Endothelial cell (in vitro differentiated cells): ENCODE results near the gene PRKACA. TPM values are rescaled to one million over a fixed set of nuclear protein-coding genes. Genes with fewer than 3 reads are reported as not detected.

Experiments
- DNase-seq: peaks from one replicate; pipeline ENCODE4 v3.0.0; 2021; ENCODE audit warnings: low spot score
- H3K27ac Mint-ChIP-seq: one replicate; pipeline ENCODE4 v1.8.0; 2021; ENCODE audit warnings: mixed read lengths, inconsistent platforms; ENCODE audit not compliant: unreplicated experiment
- H3K27me3 Mint-ChIP-seq: one replicate; pipeline ENCODE4 v1.8.0; 2021; ENCODE audit warnings: mild to moderate bottlenecking, moderate library complexity, mixed read lengths, inconsistent platforms; ENCODE audit not compliant: unreplicated experiment
- H3K36me3 Mint-ChIP-seq: one replicate; pipeline ENCODE4 v1.8.0; 2021; ENCODE audit warnings: mild to moderate bottlenecking, low read depth, mixed read lengths, inconsistent platforms; ENCODE audit not compliant: unreplicated experiment
- H3K4me1 Mint-ChIP-seq: one replicate; pipeline ENCODE4 v1.8.0; 2021; ENCODE audit warnings: mild to moderate bottlenecking, mixed read lengths, inconsistent platforms; ENCODE audit not compliant: unreplicated experiment
- H3K4me3 Mint-ChIP-seq: one replicate; pipeline ENCODE4 v1.8.0; 2021; ENCODE audit warnings: mild to moderate bottlenecking, mixed read lengths, inconsistent platforms; ENCODE audit not compliant: unreplicated experiment
- H3K9me3 Mint-ChIP-seq: one replicate; pipeline ENCODE4 v1.8.0; 2021; ENCODE audit warnings: mixed read lengths, inconsistent platforms; ENCODE audit not compliant: unreplicated experiment
- total RNA-seq: library from RNA; stranded (reverse); fragmentation: NEBNext Ultra II Directional; extraction: Animal tissue kit (Norgen Biotek cat#: 25700); gene quantifications from one replicate; pipeline ENCODE4 v1.2.1, GENCODE V29; 2021; ENCODE audit not compliant: unreplicated experiment
- TF ChIP-seq, protein P1 (sequence below): fragments of 200-600 bp; sonication (generic); IDR thresholded peaks from one replicate; pipeline ENCODE4 v1.5.0; 2021; ENCODE audit warnings: antibody characterized with exemption; ENCODE audit not compliant: unreplicated experiment

Gene PRKACA
- total RNA-seq, 1 donor from 2014 or later: 122 TPM

DNA sequence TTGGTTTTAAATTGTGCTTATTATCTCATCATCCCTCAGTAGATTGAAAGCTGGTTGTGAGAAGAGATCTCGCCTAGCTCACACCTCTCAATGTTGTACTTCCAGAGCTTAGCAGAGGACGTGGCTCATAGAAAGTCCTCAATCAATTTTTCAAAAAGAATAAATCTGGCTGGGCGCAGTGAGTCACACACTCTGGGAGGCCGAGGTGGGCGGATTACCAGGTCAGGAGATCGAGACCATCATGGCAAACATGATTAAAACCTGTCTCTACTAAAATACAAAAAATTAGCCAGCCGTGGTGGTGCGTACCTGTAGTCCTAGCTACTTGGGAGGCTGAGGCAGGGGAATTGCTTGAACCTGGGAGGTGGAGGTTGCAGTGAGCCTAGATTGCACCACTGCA, 23.5 kb upstream of the PRKACA start:
- H3K36me3 Mint-ChIP-seq: no peaks in the 10 kb centered on the region
- H3K27ac Mint-ChIP-seq: no peak overlapping the region
- H3K9me3 Mint-ChIP-seq: no peaks in the 10 kb centered on the region
- H3K4me3 Mint-ChIP-seq: no peak overlapping the region
- no peaks in the 10 kb centered on the region for H3K27me3 Mint-ChIP-seq
- peaks cover 13% of the 10 kb centered on the region for H3K4me1 Mint-ChIP-seq
- TF ChIP-seq, protein P1, sequence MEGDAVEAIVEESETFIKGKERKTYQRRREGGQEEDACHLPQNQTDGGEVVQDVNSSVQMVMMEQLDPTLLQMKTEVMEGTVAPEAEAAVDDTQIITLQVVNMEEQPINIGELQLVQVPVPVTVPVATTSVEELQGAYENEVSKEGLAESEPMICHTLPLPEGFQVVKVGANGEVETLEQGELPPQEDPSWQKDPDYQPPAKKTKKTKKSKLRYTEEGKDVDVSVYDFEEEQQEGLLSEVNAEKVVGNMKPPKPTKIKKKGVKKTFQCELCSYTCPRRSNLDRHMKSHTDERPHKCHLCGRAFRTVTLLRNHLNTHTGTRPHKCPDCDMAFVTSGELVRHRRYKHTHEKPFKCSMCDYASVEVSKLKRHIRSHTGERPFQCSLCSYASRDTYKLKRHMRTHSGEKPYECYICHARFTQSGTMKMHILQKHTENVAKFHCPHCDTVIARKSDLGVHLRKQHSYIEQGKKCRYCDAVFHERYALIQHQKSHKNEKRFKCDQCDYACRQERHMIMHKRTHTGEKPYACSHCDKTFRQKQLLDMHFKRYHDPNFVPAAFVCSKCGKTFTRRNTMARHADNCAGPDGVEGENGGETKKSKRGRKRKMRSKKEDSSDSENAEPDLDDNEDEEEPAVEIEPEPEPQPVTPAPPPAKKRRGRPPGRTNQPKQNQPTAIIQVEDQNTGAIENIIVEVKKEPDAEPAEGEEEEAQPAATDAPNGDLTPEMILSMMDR: no peak
- DNase-seq: no peak

DNA sequence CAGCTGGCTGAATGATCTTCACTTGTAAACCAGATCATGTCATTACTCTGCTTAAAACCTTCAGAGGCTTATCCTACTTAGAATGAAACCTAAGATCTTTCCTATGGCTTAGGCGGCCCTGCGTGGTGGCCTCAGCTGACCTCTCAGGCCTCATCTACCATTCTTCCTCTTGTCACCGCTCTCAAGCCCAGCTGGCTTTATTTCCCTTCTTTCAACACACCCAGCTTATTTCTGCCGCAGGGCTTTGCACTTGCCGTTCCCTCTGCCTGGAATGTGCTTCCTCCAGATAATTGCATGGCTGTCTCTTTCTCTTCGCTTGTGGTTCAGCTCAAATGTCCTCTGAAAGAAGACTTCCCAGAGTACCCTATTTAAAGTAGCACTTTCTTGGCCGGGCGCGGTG, 22.4 kb upstream of the PRKACA start:
- Mint-ChIP-seq H3K27ac (peak overlapping the region; percentile 34), H3K9me3 (no peaks in the 10 kb centered on the region), H3K4me3 (peak overlapping the region; percentile 61), H3K27me3 (peaks cover 5% of the 10 kb centered on the region), H3K4me1 (peaks cover 19% of the 10 kb centered on the region), H3K36me3 (no peaks in the 10 kb centered on the region)
- DNase-seq: no peak
- TF ChIP-seq, protein P1: no peak

DNA sequence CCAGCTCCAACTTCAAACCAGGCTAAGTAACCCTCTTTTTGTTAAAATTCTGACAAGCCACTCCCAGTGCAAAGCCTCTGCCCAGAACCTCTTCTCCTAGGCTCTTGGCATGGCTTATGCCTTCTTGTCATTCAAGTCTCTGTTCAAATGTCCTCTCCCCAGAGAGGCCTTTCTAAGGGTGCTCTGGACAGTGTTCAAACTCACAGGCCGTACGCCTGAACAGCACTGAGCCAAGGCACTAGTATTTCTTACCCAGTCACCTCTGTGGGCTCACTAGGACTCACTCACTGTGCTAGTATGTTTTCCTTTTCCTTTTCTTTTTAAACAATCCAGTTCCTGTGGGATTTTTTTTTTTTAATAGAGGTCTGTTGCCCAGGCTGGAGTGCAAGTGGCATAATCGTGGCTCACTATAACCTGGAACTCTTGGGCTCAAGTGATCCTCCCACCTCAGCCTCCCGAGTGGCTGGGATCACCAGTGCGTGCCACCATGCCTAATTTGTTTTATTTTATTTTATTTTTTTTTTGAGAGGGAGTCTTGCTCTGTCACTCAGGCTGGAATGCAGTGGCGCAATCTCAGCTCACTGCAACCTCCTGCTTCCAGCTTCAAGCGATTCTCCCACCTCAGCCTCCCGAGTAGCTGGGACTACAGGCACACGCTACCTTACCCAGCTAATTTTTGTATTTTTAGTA, 21.2 kb upstream of the PRKACA start:
- Mint-ChIP-seq H3K9me3 (no peaks in the 10 kb centered on the region), H3K27me3 (peaks cover 5% of the 10 kb centered on the region), H3K4me1 (peaks cover 19% of the 10 kb centered on the region), H3K36me3 (no peaks in the 10 kb centered on the region), H3K27ac (peak overlapping the region; percentile 44), H3K4me3 (no peak overlapping the region)
- no peak for DNase-seq
- TF ChIP-seq, protein P1: no peak

DNA sequence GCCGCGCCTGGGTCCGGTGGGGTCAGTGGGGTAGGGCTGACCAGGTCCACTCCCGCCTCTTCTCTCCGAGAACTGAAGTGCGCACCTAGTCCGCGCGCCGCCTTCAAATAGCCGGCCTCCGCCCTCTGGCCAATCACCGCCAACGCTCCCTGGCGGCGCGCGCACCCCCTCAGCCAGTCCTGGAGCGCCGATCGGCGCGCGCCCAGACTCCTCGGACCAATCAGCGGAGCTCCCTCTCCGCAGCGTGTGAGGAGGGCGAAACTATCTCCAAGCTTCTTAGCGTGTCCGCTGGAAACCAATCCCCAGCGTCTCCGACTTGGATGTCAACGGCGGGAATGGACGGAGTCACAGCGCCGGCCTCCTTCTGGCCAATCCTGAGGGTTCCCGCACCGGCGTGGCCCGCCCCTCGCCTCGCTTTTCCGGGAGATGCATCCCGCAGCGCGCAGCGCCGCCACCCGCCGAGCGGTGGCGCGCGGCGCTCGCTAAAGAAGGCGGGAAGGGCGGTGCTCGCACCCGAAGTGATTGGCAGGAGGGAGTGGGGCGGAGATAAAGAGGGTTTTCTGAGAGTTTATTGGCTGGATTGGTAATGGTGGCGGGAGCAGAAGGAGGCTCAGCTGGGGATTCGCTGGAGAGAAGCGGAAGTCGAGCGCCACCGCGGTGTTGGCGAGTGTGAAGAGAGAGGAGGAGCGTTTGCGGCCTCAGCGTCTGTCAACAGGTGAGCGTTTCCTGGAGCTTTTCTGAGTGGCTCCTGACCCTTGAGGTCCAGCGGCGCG, 19.1 kb upstream of the PRKACA start, which contains the start of gene ASF1B:
Gene ASF1B, minus strand, starts transcription at position 81 of the 773 bp plus-strand sequence. CDS start 133 bp downstream, outside the sequence.
- peak within 1 kb of the TSS; percentile 98 for H3K27ac Mint-ChIP-seq
- H3K36me3 Mint-ChIP-seq: no peaks in the 10 kb centered on the region
- peak; percentile 98 for DNase-seq
- peak within 1 kb of the TSS; percentile 98 for H3K4me3 Mint-ChIP-seq
- peaks cover 7% of the 10 kb centered on the region for H3K27me3 Mint-ChIP-seq
- H3K4me1 Mint-ChIP-seq: peaks cover 19% of the 10 kb centered on the region
- no peaks in the 10 kb centered on the region for H3K9me3 Mint-ChIP-seq
- TF ChIP-seq, protein P1: peak; percentile 60
